SK-MEL-5 (cell line): ENCODE results near the gene TNS4. TPM values are rescaled to one million over a fixed set of nuclear protein-coding genes. Genes with fewer than 3 reads are reported as not detected.
"Not testable (repeated sequence)": the region's sequence is repeated elsewhere in the genome, so short reads cannot be mapped to it uniquely, and the experiment has no call there.

Experiments
- DNase-seq: peaks from one replicate; pipeline ENCODE4 v3.0.0-alpha.2; 2016; ENCODE audit warnings: low read depth, low spot score
- in situ Hi-C: cut with HindIII; loops from 2 replicates; pipeline ENCODE4 v1.10.0; 2016; ENCODE audit warnings: low sequenced_read_pairs, high pct_unique_total_duplicates, low pct_unique_long_range_greater_than_20kb
- polyA plus RNA-seq, 2 experiments: library from polyadenylated mRNA; depleted of rRNA; stranded (reverse); fragments of >200 nt; gene quantifications; 2 replicates each; pipeline ENCODE4 v1.2.3, GENCODE V29; 2015
- total RNA-seq: library from RNA; depleted of rRNA; stranded (reverse); fragments of >200 nt; shearing (Covaris generic); gene quantifications from 2 replicates; pipeline ENCODE4 v1.2.3, GENCODE V29; 2014; rRNA removed

Gene TNS4
- not detected in 2 replicates for total RNA-seq
- polyA plus RNA-seq (2015; cell fraction: cytosol; rRNA removed): not detected in 2 replicates
- not detected in 2 replicates for polyA plus RNA-seq (2015; cell fraction: nucleus; rRNA removed)

- DNase-seq: no peak
- in situ Hi-C loops: no loop called here
These were observed at the start of gene TNS4 for GRCh38 chr17:40501499-40501911. Gene TNS4, minus strand, starts transcription at chr17:40501623. Its CDS starts 5,198 bp downstream, at chr17:40496425.

GRCh38 chr17:40550608-40551007, 49.2 kb upstream of the TNS4 start:
- DNase-seq: no peak

DNA sequence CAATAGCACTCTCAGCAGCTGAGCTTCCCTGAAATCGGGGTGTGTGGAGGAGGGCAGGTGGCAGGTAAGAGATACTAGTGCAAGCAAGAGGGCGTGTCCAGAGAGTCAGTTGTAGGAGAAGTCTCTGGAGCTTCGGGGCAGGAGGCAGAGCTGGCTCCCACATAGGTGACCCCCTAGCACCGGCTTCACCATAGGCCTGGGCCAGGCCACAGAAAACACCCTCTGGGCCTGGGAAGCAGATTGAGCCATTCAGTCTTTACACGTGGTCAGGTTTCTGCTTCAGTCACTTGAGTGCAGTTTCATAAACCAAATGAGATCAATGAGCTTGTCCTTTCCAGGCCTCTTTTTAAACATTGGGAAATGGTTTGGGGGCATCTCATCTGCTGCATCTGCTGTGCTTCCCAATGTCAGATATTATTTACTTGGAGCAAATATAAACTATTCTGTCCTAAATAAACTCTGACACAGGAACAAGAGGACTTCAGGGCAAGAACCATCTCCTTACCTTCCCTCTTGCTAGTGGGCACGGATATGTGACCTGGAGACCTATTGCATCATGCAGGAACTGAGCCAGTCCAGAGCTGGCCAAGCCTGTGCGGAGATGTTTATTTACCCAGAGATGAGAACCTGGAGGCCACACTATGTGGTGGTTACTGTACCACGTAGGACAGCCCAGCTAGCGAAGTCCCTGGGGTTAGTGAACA, 47.7 kb upstream of the TNS4 start:
- no peak for DNase-seq
- in situ Hi-C loops: no loop called here

More at GRCh38 chr17:40550608-40551007, 49.2 kb upstream of the TNS4 start:
- in situ Hi-C loops: no loop called here

- in situ Hi-C loops: no loop called here
- DNase-seq: no peak
These were observed 47.1 kb upstream of the TNS4 start for GRCh38 chr17:40548491-40548981.

DNA sequence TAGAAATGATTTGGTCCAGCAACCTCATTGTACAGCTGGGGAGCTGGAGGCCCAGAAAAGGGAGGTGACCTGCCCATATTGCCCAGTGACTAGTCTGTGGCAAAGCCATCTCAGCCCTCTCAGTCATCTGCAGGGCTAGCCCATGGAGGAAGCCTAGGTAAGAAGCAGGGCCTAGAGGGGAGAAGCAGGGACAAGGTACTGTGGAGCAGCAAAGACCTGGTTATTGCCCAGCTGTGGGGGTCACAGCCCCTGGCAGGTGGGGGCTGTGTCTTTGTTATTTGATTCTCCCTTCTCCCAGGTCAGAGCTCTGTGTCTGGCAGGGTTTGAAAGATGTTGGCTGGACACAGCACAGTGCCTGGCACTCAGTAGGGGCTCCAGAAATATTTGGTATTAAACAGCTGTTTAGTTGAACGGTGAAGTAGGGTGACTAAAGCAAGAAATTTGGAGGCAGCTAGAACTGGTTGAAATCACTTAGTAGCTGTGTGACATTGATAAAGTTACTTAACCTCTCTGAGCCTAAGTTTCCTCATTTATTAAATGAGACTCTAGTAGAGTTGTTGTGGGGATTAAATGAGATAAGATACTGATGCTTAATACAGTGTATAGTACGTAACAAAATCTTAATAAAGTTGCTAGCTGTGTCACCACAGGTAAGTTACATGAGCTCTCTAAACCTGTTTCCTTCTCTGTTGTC, 46.5 kb upstream of the TNS4 start:
- DNase-seq: no peak
- in situ Hi-C loops: no loop called here

GRCh38 chr17:40547079-40547784, 45.8 kb upstream of the TNS4 start:
- in situ Hi-C loops: no loop called here
- no peak for DNase-seq

DNA sequence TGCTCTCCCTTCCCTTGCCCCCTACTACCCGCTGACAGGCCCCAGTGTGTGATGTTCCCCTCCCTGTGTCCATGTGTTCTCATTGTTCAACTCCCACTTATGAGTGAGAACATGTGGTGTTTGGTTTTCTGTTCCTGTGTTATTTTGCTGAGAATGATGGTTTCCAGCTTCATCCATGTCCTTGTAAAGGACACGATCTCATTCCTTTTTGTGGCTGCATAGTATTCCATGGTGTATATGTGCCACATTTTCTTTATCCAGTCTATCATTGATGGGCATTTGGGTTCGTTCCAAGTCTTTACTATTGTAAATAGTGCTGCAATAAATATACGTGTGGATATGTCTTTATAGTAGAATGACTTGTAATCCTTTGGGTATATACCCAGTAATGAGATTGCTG, 45.1 kb upstream of the TNS4 start:
- in situ Hi-C loops, DNase-seq: not testable (repeated sequence)

DNA sequence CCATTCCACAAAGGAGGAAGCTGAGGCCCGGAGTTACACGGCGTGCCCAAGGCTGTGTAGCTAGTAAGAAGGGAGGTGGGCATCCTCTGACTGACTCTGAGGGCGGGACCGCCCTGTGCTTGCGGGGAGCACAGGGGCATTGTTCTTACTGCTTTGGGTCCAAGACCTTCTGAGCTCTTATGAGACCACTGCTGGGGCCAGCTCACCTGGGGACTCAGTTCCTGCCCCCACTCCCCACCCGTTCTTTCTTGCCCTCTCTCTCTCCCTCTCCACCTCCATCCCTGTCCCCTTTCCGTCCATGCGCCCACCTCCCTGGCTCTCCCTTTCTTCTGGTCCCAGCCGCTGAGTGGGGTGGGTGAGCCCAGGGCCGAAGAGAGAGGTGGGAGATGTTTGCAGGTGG, 44.2 kb upstream of the TNS4 start:
- DNase-seq: no peak
- in situ Hi-C loops: no loop called here

DNA sequence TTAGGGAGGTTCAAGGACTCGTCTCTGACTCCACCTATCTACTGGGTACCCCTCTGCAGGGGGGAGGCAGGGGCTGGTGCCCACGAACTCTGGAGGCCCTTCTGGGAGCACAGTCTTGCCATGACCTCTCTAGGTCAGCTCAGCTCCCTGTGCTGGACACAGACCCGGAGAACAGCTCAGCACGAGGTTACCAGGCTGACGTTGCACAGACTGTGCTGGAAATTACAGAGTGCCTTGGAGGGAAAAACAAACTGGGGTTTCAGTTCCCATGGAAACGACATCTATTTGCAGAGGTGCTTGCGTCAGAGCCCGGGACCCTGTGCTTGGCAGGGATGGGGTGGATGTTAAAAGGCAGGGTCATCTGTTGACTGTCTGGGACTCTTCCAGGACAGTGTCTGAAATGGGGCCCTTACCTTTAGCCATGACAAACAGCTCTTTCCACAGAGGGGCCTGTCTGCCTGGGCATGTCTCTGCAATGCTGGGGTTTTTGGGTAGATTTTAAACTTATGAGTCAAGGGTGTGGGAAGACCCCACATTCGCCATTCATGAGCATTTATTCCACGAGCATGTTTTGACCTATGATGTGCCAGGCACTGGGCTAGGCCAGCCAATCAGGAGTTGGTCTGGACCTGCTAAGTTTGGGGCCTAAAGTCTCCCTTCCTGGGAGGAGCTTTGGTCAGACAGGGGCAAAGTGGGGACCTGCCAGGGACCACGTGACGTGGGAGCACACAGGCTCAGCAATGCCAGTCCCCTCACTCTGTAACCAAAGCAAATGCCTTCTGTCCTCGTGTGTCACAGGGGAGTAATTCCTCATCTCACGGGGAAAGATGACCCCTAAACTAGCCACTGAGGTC, 41.4 kb upstream of the TNS4 start:
- in situ Hi-C loops: no loop called here

GRCh38 chr17:40541873-40542557, 40.6 kb upstream of the TNS4 start:
- in situ Hi-C loops: no loop called here
- no peak for DNase-seq

More for the DNA sequence above, 41.4 kb upstream of the TNS4 start:
- no peak for DNase-seq

- no peak for DNase-seq
- in situ Hi-C loops: no loop called here
These were observed 39.8 kb upstream of the TNS4 start for GRCh38 chr17:40541060-40541872.

DNA sequence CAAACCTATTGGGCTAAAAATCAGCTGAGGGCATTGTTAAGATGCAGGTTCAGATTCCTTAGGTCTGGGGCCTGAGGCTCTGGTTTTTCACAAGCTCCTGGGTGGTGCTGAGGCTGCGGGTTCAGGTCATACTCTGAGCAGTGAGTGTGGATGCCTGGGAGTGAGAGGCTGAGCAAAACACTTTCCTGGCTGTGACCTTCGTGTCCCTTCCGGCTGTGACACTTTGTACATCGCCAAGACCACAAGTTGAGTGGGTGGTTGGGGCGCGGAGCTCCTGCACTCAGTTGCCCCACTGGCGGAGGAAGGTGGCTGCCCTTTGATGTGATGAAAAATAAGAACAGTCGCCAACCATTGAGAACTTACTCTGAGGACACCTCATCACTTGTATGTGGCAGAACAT, 39.0 kb upstream of the TNS4 start:
- DNase-seq: no peak
- in situ Hi-C loops: no loop called here

DNA sequence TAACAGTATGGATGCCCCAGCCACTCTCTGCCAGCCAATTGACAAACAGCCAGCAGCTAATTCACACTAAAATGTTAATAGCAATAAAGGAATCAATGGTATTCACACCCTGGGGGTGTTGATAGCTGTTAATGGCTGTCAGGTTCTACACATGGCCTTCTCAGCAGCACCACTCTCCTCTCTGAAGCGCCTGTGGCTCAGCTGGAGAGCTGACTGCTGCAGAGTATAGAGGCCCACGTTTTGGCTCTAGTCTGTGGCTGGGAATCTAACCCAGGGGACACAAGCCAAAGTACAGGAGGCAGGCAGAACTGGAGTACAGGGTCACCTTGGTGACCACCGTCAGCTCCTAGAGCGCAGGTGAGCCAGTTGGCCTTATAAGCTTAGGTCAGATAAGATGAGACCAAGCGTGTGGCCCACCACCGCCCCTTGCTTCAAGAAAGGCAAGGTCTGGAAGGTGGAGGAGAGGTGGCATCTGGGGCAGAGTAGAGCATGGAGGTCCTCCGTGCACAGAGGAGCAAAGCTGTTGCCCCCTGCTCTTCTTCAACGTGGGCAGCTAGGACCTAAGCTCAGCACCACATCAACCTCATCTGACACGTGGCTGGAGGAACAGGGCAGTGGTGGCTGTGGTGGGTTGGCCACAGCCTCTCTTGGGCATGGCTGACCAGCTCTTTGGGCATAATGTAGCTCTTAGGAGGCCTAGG, 38.4 kb upstream of the TNS4 start:
- in situ Hi-C loops: no loop called here
- DNase-seq: no peak

- in situ Hi-C loops: no loop called here
- DNase-seq: no peak
These were observed 37.7 kb upstream of the TNS4 start for GRCh38 chr17:40538936-40539705.
